Esophagus muscularis mucosa (tissue), 4 donors: ENCODE measurements around the gene ZNF689.

Source experiments
- CTCF ChIP-seq, 3 experiments: fragments of 200-600 bp in 2 of 3; fragments of 450-650 bp in 1 of 3; sonication (generic) in 2 of 3; IDR thresholded peaks; one replicate each; pipeline ENCODE4 v1.5.1; 2017 to 2019; ENCODE audit warnings: antibody characterized with exemption in 3 of 3, mild to moderate bottlenecking in 2 of 3, moderate library complexity in 1 of 3
- EP300 ChIP-seq: sonication (generic); formaldehyde crosslinking; IDR thresholded peaks from one replicate; pipeline ENCODE4 v1.6.1; 2017; ENCODE audit warnings: antibody characterized with exemption
- POLR2A ChIP-seq: fragments of 450-650 bp; IDR thresholded peaks from one replicate; pipeline ENCODE4 v1.6.1; 2017; ENCODE audit warnings: antibody characterized with exemption, moderate library complexity, mild to moderate bottlenecking, low read depth
- POLR2AphosphoS5 ChIP-seq, 2 donors: sonication (generic); formaldehyde crosslinking; IDR thresholded peaks; one replicate each; pipeline ENCODE4 v1.6.1; 2017; ENCODE audit warnings: antibody characterized with exemption in 2 of 2

- no peak for TF ChIP-seq POLR2A
- no peak for TF ChIP-seq CTCF (IDR thresholded peaks at IDR 0.05)
- no peak for TF ChIP-seq POLR2AphosphoS5 (IDR thresholded peaks at IDR 0.05)
- no peak for TF ChIP-seq EP300
Observed at GRCh38 chr16:30654856-30655255, 44.7 kb upstream of the ZNF689 start.
